Dendritic cell treated with granulocyte-macrophage colony-stimulating factor and Interleukin-4, amounts not matched to agents 40 ng/mL and 50 ng/mL, for 4 days (primary cell): Measurements from ENCODE around the gene IL17D.

Experiments
- H3K27ac Mint-ChIP-seq: one replicate; pipeline ENCODE4 v1.8.0; 2022; ENCODE audit warnings: mild to moderate bottlenecking, mixed read lengths
- H3K27me3 Mint-ChIP-seq: one replicate; pipeline ENCODE4 v1.8.0; 2022; ENCODE audit warnings: mild to moderate bottlenecking, mixed read lengths
- H3K36me3 Mint-ChIP-seq: one replicate; pipeline ENCODE4 v1.8.0; 2022; ENCODE audit warnings: low read depth, mixed read lengths
- H3K4me1 Mint-ChIP-seq: one replicate; pipeline ENCODE4 v1.8.0; 2022; ENCODE audit warnings: low read depth, mixed read lengths
- H3K4me3 Mint-ChIP-seq: one replicate; pipeline ENCODE4 v1.8.0; 2022; ENCODE audit warnings: mild to moderate bottlenecking, moderate library complexity, mixed read lengths
- H3K9me3 Mint-ChIP-seq: one replicate; pipeline ENCODE4 v1.8.0; 2022; ENCODE audit warnings: mixed read lengths
- intact Hi-C: fragments of 100-400 bp; cut with micrococcal nuclease; formaldehyde crosslinking; loops from one replicate; pipeline ENCODE4 v1.15.0; 2022

Gene IL17D

DNA sequence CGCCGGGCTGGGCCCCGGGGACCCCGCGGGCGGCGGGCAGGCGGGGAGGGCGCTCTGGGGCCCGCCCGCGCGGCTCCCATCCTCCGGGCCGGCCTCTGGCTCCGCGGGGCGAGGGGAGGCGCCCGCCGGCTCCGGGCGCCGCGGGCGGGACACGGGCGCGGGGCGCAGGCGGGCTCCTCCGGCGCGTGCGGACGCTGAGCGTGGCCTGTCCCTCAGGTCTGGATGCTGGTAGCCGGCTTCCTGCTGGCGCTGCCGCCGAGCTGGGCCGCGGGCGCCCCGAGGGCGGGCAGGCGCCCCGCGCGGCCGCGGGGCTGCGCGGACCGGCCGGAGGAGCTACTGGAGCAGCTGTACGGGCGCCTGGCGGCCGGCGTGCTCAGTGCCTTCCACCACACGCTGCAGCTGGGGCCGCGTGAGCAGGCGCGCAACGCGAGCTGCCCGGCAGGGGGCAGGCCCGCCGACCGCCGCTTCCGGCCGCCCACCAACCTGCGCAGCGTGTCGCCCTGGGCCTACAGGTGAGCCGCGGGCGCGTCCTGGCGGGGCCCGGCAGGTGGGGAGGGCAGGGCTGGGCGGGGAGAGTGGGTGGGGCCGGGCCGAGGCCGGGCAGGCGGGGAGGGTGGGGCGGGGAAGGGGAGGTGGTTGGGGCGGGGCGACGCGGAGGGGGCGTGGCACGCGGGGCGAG is 420 bp downstream of the IL17D start:
- H3K4me3 Mint-ChIP-seq = peak overlapping the region; percentile 27
- intact Hi-C loops = loop anchor here (10.0 kb wide), 1 partner anchor 509 kb away; the partner anchor contains the start of gene GJB2
- peaks cover 52% of the 10 kb centered on the region for H3K27me3 Mint-ChIP-seq
- H3K4me1 Mint-ChIP-seq = peaks cover 23% of the 10 kb centered on the region
- H3K36me3 Mint-ChIP-seq = no peaks in the 10 kb centered on the region
- H3K27ac Mint-ChIP-seq = no peak overlapping the region
- H3K9me3 Mint-ChIP-seq = no peaks in the 10 kb centered on the region

DNA sequence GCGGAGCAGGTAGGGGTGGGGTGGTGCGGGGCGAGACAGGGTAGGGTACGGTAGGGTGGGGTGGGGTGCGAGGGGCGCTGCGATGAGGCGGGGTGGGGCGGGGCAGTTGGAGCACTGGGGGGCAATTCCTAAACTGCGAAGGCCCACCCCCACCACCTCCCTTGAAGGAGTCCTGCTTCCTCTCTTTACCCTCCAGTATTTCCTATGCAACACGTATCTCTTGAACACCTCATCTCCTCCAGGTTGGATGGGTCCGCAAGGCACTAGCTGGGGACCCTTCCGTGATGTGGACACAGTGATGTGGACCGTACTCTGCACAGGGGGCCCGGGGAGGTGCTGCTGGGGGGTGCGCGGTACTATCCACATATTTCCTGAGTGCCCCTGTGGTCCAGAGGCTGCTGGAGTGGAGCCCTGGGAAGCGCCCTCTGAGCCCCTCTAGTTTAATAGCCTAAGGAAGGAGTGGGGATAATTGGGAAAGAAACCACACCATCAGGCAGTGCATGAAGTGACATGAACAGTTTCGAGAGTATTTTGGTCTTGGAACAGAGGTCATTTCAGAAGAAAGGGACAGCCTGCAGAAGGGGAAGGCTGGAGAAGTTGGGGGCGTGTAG is 1.1 kb downstream of the IL17D start:
- intact Hi-C loops = loop anchor here (10.0 kb wide), 1 partner anchor 510 kb away; the partner anchor contains the start of gene GJB2
- Mint-ChIP-seq H3K27me3 (peaks cover 50% of the 10 kb centered on the region), H3K4me1 (peaks cover 23% of the 10 kb centered on the region), H3K36me3 (no peaks in the 10 kb centered on the region), H3K9me3 (no peaks in the 10 kb centered on the region), H3K27ac (no peak overlapping the region), H3K4me3 (peak overlapping the region; percentile 69)

DNA sequence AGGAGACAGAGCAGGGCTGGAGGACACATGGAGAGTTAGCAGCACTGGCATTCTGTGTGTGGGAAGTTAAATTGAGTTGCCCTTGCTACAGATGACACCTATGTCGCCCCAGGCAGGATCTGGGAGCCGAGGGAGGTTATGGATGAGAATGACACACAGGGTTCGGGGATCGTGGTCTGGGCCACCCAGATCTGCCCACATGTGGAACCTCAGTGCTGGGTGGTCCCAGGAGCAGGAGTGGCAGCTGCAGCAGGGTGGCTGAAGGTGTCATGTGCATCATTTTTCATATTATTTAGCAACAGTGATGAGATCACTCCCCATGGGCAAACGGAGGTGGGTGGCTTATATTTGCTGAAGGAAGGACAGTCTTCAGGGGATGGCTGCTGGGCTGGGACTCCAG is 3.2 kb downstream of the IL17D start:
- intact Hi-C loops = loop anchor here (10.0 kb wide), 1 partner anchor 512 kb away; the partner anchor contains the start of gene GJB2
- Mint-ChIP-seq H3K4me3 (no peak overlapping the region), H3K4me1 (peaks cover 19% of the 10 kb centered on the region), H3K9me3 (no peaks in the 10 kb centered on the region), H3K27ac (no peak overlapping the region), H3K36me3 (no peaks in the 10 kb centered on the region), H3K27me3 (peaks cover 37% of the 10 kb centered on the region)

DNA sequence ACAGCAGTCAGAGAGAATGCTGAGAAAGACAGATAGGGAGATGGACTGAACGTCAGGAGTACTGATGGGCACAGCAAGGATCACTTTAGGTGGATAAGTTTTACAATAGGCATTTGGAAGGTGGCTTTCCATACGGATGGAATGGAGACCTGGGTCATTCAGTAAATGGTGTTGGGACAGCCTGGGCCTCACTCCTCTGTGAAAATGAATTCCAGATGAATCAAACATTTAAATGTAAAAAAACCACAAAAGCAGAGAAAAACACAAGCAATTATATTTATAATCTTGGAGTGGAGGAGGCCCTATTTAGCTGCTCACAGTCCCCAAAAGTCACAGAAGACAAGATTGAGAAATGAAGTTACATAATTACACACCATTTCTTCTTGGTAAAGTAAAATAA is 4.7 kb downstream of the IL17D start:
- Mint-ChIP-seq H3K27me3 (peaks cover 37% of the 10 kb centered on the region), H3K4me3 (no peak overlapping the region), H3K27ac (no peak overlapping the region), H3K9me3 (no peaks in the 10 kb centered on the region), H3K36me3 (no peaks in the 10 kb centered on the region), H3K4me1 (peaks cover 20% of the 10 kb centered on the region)
- intact Hi-C loops = loop anchor here (10.0 kb wide), 1 partner anchor 513 kb away; the partner anchor contains the start of gene GJB2

DNA sequence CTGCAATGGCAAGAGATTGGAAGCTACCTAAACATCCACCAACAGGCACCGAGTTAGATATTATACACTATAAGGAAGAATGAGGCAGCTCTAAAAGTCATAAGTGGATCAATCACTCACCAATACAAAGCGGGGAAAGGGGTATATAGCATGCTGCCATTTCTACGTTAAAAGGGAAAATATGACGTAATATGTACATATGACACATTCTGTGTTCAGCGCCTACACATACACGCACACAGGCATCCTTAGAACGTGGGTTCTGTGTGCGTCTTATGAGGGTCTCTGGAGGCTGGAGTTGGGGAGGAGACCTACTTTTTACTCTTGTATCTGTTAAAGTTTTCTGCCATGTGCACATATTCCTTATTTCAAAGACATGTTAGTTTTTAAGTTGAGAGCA is 5.9 kb downstream of the IL17D start:
- no peaks in the 10 kb centered on the region for H3K36me3 Mint-ChIP-seq
- H3K27ac Mint-ChIP-seq = no peak overlapping the region
- H3K9me3 Mint-ChIP-seq = no peaks in the 10 kb centered on the region
- peaks cover 16% of the 10 kb centered on the region for H3K4me1 Mint-ChIP-seq
- peaks cover 45% of the 10 kb centered on the region for H3K27me3 Mint-ChIP-seq
- intact Hi-C loops = loop anchor here (10.0 kb wide), 1 partner anchor 515 kb away; the partner anchor contains the start of gene GJB2
- H3K4me3 Mint-ChIP-seq = no peak overlapping the region

DNA sequence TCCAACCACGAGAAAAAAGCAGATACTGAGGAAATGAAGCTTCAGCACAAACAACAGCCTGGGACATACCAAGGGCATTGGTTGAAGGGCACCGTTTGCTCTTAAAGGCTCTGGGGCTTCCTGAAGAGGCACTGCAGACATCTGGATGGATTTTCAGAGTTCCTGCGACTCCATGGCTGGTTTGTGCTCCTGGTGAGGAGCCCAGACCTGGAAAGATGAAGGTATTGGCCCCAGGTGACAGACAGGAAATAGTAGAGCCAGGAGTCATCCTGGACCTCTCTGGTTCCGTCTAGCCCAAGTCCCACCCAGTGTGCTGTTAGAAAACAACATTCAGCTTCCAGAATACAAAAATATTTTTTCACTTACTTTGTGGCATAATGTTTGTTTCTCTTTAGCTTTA is 6.3 kb downstream of the IL17D start:
- intact Hi-C loops = loop anchor here (5.0 to 10.0 kb wide), 3 partner anchors 63 to 515 kb away; partner anchors contain the start of genes EEF1AKMT1 and GJB2
- no peak overlapping the region for H3K4me3 Mint-ChIP-seq
- H3K27me3 Mint-ChIP-seq = peaks cover 45% of the 10 kb centered on the region
- H3K4me1 Mint-ChIP-seq = peaks cover 12% of the 10 kb centered on the region
- no peaks in the 10 kb centered on the region for H3K36me3 Mint-ChIP-seq
- H3K27ac Mint-ChIP-seq = no peak overlapping the region
- no peaks in the 10 kb centered on the region for H3K9me3 Mint-ChIP-seq

DNA sequence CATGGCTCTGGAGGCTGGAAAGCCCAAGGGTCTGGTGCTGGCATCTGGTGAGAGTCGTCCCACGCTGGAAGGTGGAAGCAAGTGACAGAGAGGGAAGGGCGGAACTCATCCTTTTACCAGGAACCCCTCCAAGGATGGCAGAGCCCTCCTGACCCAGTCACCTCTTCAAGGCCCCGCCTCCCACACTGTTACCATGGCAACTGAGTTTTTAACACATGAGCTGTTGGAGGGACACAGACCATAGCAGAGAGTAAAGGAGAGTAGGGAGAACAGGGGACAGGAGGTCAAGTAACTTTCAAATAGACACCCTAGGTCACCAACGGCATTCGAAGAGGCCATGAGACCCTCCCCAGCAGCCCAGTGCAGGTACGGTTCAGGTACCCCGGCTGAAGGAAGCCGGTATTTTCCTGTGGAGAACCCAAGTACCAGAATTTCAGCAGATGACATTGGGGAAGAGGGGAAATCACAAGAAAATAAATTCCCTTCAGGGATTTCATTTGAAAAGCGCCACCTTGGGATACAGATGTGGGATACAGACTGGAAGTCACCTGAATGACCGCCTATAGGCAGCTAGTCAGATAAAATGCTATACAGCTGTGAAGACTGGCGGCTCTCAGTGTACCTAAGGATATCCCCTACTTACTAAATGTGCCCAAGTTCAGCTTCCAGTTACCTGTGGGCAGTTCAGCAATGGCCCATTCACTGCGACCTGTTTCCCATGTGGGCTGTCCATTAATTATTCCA is 8.0 kb downstream of the IL17D start:
- Mint-ChIP-seq H3K36me3 (no peaks in the 10 kb centered on the region), H3K4me3 (no peak overlapping the region), H3K27ac (no peak overlapping the region), H3K9me3 (no peaks in the 10 kb centered on the region), H3K4me1 (peaks cover 9% of the 10 kb centered on the region), H3K27me3 (peaks cover 32% of the 10 kb centered on the region)
- intact Hi-C loops = loop anchor here (2.0 to 5.0 kb wide), 4 partner anchors 61 to 217 kb away; partner anchors contain the start of gene EEF1AKMT1

DNA sequence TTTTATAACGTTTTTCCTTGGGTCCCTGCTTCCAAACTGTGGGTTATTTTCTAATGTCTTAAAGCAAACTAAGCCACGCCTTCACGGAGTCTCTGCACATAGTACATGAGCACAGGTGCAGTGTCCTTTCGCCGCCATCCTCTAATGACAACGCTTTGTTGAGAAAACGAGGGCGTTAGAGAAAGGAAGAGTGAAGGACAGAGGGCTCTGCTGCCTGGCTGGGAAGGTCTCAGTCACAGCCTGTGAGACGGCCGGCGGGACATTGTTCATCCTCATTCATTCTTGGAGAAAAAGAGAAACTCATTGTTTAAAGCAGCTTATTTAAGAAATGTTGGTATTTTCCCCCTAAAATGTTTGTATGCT is 9.5 kb downstream of the IL17D start:
- no peak overlapping the region for H3K4me3 Mint-ChIP-seq
- no peak overlapping the region for H3K27ac Mint-ChIP-seq
- peaks cover 9% of the 10 kb centered on the region for H3K4me1 Mint-ChIP-seq
- peaks cover 28% of the 10 kb centered on the region for H3K27me3 Mint-ChIP-seq
- no peaks in the 10 kb centered on the region for H3K36me3 Mint-ChIP-seq
- H3K9me3 Mint-ChIP-seq = no peaks in the 10 kb centered on the region
- intact Hi-C loops = loop anchor here (2.0 to 5.0 kb wide), 4 partner anchors 59 to 218 kb away; partner anchors contain the start of gene EEF1AKMT1

DNA sequence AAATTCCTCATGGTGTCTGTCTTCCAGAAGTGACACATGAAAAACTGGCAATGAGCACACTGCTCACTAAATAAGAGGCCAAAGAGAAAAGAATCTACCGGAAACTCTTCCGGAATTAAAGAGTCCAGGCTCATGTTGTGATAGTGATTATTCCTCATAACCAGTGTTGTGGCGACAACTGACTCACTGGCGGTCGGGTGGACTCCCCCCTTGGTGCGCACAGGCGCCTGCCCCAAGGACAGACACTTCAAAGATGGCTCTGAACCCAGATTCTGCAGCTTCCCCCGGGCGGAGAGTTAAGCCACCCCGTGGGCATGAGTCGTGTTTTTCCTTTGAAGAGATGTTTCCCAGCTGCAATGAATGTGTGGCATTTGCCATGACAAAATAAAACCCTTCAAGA is 10.3 kb downstream of the IL17D start:
- peaks cover 9% of the 10 kb centered on the region for H3K4me1 Mint-ChIP-seq
- no peak overlapping the region for H3K27ac Mint-ChIP-seq
- H3K36me3 Mint-ChIP-seq = no peaks in the 10 kb centered on the region
- intact Hi-C loops = loop anchor here (2.0 to 5.0 kb wide), 4 partner anchors 59 to 219 kb away; partner anchors contain the start of gene EEF1AKMT1
- H3K27me3 Mint-ChIP-seq = peaks cover 28% of the 10 kb centered on the region
- no peaks in the 10 kb centered on the region for H3K9me3 Mint-ChIP-seq
- H3K4me3 Mint-ChIP-seq = no peak overlapping the region

DNA sequence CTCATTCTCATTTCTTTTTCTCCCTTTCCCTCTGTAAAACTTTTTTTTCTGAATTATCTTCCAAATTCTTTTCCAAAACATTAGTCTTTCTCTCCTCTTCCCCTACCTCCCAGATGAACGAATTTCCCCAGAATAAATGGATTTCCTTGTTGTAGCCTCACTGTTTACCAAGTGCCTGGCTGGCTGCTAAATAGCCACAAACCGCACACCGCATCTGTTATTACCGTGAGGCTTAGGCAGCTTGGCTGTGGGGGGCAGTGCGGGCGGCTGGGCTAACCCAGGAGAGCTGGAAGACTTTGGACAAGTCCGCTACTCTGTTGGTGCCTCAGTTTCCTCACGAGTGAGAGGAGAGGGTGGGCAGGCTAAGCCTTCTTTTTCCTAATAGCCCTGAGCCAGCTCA is 10.7 kb downstream of the IL17D start:
- no peaks in the 10 kb centered on the region for H3K36me3 Mint-ChIP-seq
- H3K27ac Mint-ChIP-seq = no peak overlapping the region
- intact Hi-C loops = loop anchor here (5.0 kb wide), 2 partner anchors 58 to 113 kb away; partner anchors contain the start of gene EEF1AKMT1
- H3K9me3 Mint-ChIP-seq = no peaks in the 10 kb centered on the region
- H3K4me1 Mint-ChIP-seq = peaks cover 9% of the 10 kb centered on the region
- H3K27me3 Mint-ChIP-seq = peaks cover 28% of the 10 kb centered on the region
- no peak overlapping the region for H3K4me3 Mint-ChIP-seq

DNA sequence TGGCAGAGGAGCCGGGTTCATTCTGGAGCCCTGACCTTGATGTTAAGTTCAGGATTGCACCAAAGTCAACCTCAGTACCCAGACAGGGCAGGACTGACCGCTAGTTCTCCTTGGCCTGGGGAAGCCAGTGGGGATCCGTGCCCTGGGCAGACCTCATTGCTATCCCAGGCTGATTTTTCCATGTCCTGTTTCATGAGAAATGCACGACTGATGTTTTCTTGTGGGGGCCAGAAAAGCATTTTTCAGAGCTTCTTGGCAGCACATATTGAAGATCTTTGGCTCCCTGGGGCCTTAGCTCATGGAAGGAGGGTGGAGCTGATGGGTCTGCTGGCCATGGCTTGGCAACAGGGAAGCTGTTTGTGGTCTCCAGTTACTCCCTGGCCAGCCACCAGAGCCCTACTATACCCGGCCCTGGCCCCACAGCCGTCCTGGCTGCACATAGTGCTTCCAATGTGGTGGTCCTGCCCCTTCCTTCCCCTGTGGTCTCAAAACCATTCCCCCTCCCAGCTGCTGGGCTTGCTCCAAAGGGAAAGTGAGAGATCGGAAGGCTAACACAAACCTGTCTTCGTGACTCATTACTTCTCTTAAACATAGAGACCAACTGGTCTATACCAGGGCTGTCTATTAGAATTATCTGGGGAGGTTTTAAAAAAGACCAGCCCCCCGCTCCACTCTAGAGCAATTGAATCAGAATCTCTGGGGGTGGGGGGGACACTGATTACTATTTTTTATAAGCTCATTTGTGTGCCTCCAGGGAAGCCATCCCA is 11.2 kb downstream of the IL17D start:
- peaks cover 9% of the 10 kb centered on the region for H3K4me1 Mint-ChIP-seq
- H3K27ac Mint-ChIP-seq = no peak overlapping the region
- no peak overlapping the region for H3K4me3 Mint-ChIP-seq
- no peaks in the 10 kb centered on the region for H3K36me3 Mint-ChIP-seq
- no peaks in the 10 kb centered on the region for H3K9me3 Mint-ChIP-seq
- H3K27me3 Mint-ChIP-seq = peaks cover 28% of the 10 kb centered on the region
- intact Hi-C loops = loop anchor here (5.0 kb wide), 2 partner anchors 58 to 113 kb away; partner anchors contain the start of gene EEF1AKMT1

DNA sequence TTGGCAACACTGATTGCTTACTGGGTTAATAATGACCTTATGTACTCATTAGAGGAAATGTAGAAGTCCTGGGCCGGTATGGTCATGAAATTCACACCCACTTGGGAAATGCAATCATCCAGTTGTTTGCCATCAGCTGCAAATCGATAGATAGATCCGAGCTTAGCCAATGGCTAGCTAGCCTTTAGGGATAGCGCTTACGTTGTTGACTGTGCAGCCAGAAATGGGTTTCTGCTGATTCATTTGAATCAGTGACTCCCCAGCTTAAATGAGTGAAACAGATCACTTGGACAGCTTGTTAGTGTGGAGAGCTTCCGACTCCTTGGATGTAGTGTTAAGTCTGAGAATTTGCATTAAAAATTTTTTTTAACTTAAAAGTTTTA is 11.8 kb downstream of the IL17D start:
- Mint-ChIP-seq H3K27ac (no peak overlapping the region), H3K27me3 (peaks cover 28% of the 10 kb centered on the region), H3K36me3 (no peaks in the 10 kb centered on the region), H3K4me3 (no peak overlapping the region), H3K4me1 (peaks cover 9% of the 10 kb centered on the region), H3K9me3 (no peaks in the 10 kb centered on the region)
- intact Hi-C loops = no loop called here

DNA sequence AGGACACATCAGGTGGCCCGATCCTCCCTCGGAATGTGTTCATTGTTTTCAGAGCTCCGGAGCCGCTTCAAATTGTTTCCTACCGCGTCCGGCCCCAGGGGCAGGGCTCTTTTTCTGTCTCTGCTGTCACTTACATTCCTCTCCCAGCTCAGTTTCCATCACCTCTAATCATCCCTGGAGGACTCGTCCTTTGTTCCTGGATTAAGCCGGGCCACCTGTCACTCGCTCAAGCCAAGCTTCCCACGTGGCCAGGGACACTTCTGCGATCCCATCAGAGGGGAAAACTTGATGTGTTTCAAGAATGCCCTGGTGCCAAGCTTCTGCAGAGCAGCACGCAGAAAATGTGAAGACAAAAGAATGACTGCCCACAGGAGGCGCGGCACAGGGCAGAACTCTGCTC is 13.5 kb downstream of the IL17D start:
- Mint-ChIP-seq H3K4me1 (peaks cover 19% of the 10 kb centered on the region), H3K27ac (no peak overlapping the region)

More for the DNA sequence above, 13.5 kb downstream of the IL17D start:
- Mint-ChIP-seq H3K27me3 (peaks cover 36% of the 10 kb centered on the region), H3K4me3 (no peak overlapping the region), H3K9me3 (no peaks in the 10 kb centered on the region), H3K36me3 (no peaks in the 10 kb centered on the region)
- intact Hi-C loops = no loop called here
